Omental fat pad (tissue), 4 donors: ENCODE data around the gene CCDC71. TPM values are rescaled to one million over a fixed set of nuclear protein-coding genes. Genes with fewer than 3 reads are reported as not detected.

Experiments used
- ATAC-seq: fragments of 150-250 bp; one replicate; pipeline ENCODE4 v1.9.1; 2016; ENCODE audit warnings: mild to moderate bottlenecking, moderate library complexity; ENCODE audit not compliant: low FRiP score
- DNase-seq: peaks from one replicate; pipeline ENCODE4 v3.0.0-alpha.2; 2019; ENCODE audit warnings: low spot score
- total RNA-seq, 4 donors: library from RNA; depleted of rRNA; stranded (reverse); fragments of >200 nt; gene quantifications; one replicate each; pipeline ENCODE4 v1.1.0, GENCODE V29; 2016
- TF ChIP-seq, protein P1 (sequence below), 3 donors: fragments of 450-650 bp; IDR thresholded peaks; one replicate each; pipeline ENCODE4 v1.5.1; 2016 to 2017; ENCODE audit warnings: antibody characterized with exemption in 3 of 3, mild to moderate bottlenecking in 3 of 3, moderate library complexity in 2 of 3

Gene CCDC71
- total RNA-seq, 4 donors from 2014 or later = 20.7 to 29.9 (median 26.8) TPM

DNA sequence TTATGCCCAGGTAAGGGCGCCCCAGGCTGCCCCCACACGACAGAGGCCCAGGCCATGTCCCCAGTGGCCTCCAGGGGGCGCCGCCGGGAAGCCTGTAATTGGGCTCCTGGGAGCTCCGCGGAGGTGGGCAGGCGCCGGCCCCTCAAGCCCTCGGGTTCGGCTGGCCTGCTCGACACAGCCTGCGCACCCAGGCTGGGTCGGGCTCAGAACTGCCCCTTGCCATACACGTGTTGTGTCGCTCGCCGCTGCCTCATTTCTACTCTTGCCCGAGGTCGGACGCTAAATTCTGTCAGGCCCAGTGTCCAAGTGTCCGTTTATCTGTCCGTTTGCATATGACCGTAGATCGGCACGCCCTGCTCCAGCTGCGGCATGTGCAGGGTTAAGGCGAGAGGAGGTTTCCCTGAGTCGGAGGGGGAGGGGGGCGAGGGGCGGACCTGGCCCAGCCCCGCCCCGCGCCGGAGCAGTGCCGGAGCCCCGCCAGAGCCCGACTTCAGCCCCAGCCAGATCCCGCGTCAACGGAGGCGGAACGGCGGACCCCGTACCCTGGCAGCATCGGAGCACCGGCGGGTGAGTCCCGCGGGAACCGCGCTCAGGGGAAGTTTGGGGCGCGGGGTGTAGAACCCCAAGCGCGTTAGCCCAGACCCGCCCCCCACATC, 5.1 kb upstream of the CCDC71 start, which contains the start of gene KLHDC8B:
Gene KLHDC8B, plus strand, starts transcription at position 480 of the 656 bp plus-strand sequence. CDS start 1,172 bp downstream, outside the sequence.
- DNase-seq (peak; percentile 78), ATAC-seq (peak; percentile 91)
- TF ChIP-seq, protein P1, sequence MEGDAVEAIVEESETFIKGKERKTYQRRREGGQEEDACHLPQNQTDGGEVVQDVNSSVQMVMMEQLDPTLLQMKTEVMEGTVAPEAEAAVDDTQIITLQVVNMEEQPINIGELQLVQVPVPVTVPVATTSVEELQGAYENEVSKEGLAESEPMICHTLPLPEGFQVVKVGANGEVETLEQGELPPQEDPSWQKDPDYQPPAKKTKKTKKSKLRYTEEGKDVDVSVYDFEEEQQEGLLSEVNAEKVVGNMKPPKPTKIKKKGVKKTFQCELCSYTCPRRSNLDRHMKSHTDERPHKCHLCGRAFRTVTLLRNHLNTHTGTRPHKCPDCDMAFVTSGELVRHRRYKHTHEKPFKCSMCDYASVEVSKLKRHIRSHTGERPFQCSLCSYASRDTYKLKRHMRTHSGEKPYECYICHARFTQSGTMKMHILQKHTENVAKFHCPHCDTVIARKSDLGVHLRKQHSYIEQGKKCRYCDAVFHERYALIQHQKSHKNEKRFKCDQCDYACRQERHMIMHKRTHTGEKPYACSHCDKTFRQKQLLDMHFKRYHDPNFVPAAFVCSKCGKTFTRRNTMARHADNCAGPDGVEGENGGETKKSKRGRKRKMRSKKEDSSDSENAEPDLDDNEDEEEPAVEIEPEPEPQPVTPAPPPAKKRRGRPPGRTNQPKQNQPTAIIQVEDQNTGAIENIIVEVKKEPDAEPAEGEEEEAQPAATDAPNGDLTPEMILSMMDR (IDR thresholded peaks at IDR 0.05) = peak in 1 of 3 donors; percentile 81

DNA sequence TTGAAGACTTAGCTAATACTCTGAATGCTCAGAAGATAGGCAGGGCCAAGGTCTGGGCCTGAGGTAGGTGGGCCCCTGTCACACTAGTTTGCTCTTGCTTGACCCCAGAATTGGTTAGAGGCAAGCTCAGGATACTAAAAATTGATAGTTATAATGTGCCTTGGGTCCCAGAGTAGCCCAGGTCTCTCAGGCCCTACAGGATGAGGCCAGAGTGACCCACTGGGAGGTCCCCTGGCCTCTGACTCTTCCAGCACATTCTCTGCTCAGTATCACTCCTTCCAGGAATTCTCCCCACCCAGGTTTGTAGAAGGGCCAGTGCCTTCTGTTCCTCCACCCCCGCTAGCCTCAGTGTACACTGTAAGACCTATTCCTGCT, 4.6 kb upstream of the CCDC71 start:
- no peak for ATAC-seq
- TF ChIP-seq, protein P1 (IDR thresholded peaks at IDR 0.05) = no peak
- no peak for DNase-seq

DNA sequence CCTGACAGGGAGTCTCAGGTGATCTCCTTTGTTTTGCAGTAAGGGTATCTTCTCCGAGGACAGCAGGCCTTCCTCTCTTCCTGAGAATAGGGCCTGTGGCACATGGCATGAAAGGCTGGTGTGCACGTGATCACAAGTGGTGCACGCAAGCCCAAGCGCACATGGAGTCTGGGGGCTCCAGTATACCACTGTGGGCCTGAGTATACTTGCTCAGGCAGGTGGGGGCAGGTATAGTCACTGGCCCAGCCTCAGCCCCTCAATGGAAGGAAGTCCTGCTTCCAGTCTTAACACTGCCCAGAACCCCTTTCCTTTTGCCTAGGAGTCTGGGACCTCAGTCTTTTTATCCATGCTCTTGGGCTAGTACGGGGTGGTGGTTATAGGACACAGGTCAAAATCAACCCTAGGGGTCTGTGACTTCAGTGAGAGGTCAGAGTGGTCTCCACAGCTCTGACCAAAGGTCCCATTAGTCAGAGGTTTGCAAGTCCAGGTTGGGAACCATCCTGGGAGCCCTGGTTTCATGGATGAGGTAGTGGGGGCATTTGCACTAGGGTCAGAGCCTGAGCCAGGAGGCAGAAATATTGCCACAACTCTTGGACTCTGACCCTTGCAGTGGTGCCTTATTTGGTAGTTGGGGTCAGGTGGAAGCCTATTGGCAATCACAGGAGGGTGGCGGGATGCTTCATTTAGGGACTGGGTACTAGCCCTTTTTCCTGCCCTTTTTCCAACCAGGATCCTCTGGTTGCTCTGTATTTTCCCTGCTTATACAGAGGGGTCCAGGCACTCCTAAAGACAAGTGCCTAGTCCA, 823 bp upstream of the CCDC71 start:
- ATAC-seq = no peak
- TF ChIP-seq, protein P1 (IDR thresholded peaks at IDR 0.05) = no peak
- no peak for DNase-seq

DNA sequence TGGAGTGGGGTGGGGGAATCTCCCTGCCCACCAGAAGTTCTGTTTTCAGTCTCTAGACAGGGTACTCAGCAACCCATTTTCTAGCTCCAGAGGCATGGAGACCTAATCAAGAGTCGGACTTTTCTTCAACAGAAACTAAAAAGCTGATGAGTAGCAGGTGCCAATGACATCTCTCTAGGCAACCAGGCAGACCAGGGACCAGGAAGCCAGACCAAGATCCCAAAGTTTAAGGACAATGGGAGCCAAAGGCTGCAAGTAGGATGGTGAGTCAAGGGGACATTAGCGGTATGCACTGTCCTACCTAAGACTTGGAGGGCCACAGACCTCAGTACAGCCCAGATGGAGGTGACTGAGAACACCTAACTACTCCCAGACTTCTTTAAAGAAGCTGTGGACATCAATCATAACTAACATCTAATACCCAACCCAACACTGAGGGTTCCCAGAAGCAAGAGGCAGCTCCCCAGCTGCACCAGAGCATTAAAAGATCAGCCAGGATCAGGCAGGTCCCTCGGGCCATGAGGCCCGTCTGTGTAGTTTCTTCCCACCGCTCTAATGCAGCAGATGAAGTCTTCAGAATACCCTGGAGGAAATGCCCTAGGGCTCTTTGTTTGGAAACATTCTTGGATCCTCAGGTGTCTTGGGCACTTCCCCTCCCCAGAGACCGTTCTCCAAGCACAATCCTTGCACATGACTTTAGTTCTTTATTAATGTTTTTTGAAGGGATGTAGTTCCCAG, 979 bp downstream of the CCDC71 start:
- ATAC-seq (no peak), DNase-seq (no peak)
- TF ChIP-seq, protein P1 (IDR thresholded peaks at IDR 0.05) = no peak

DNA sequence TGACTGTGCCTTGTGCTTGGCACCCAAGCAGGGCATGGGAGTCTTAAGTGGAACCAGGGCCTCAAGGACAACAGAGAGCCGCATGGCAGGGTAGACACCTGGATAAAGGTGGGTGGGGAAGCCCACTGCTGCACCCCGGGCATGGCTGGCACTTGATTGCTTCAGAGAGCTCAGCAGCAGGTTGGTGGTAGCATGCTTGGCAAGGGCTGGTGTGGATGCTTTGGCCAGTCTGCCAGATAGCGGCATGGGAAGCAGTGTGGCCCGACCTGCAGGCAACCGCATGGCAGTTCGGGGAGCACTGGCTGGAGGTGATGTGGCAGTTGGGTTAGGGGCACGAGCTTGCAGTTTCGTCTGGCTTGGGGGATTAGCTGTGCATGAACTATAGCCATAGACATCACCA, 2.5 kb downstream of the CCDC71 start:
- ATAC-seq = no peak
- DNase-seq = no peak
- TF ChIP-seq, protein P1 (IDR thresholded peaks at IDR 0.05) = no peak

DNA sequence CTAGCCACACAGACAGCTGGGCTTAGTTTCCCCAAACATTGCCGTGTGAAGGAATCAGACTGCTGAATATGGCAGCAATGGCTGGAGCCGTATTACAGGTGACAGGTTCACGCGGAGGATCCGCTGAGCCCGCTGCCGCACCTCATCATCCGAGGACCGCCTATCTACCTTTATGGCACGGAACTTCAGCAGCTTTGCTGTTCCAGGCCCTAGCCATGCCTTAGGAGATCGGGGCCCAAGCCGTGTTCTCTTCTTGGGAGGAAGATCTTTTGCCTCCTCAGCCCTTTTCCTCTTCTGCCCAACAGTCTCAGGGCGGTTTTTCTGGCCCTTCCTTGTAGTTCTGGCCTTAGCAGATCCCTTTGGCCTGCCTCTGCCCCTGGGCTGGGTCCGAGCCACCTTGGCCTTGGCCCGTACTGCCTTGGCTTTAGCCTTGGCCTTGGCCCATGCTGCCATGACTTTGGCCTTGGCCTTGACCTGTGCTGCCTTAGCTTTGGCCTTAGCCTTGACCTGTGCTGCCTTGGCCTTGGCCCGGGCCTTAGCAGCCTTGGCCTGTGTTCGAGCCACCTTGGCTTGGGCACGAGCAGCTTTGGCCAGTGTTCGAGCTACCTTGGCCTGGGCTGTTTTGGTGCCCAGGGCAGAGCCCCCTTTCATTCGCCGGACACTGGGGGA, 3.2 kb downstream of the CCDC71 start:
- DNase-seq (no peak), ATAC-seq (no peak)
- TF ChIP-seq, protein P1 (IDR thresholded peaks at IDR 0.05) = no peak
